ENCODE results near the gene C5.

DNA sequence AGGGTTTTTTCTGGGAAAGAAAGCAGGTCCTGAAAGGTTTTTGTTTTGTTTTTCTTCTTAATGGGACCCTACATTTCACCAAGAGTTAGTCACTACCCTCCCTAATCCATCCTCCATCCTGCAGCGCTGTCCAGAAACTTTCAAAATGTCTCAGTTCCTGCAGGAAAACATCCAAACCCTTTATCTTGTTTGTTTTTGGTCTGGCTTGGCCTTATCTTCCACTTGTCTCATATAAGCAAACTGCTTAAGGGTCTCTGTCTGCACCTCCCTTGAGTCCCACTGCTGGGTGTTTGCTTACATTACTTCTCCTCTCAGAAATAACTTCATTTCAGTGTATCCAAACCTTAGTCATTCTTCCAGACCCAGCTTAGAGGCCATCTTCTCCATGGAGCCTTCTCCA is 112.5 kb downstream of the C5 start:
- TF ChIP-seq, protein P1, sequence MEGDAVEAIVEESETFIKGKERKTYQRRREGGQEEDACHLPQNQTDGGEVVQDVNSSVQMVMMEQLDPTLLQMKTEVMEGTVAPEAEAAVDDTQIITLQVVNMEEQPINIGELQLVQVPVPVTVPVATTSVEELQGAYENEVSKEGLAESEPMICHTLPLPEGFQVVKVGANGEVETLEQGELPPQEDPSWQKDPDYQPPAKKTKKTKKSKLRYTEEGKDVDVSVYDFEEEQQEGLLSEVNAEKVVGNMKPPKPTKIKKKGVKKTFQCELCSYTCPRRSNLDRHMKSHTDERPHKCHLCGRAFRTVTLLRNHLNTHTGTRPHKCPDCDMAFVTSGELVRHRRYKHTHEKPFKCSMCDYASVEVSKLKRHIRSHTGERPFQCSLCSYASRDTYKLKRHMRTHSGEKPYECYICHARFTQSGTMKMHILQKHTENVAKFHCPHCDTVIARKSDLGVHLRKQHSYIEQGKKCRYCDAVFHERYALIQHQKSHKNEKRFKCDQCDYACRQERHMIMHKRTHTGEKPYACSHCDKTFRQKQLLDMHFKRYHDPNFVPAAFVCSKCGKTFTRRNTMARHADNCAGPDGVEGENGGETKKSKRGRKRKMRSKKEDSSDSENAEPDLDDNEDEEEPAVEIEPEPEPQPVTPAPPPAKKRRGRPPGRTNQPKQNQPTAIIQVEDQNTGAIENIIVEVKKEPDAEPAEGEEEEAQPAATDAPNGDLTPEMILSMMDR (IDR thresholded peaks at IDR 0.05) = no peak
- no peak for TF ChIP-seq POLR2A (IDR thresholded peaks at IDR 0.05)

Data from adrenal gland (tissue), 5 donors.